Measurements from ENCODE around the gene NR4A1. TPM values are rescaled to one million over a fixed set of nuclear protein-coding genes. Genes with fewer than 3 reads are reported as not detected.
A peak's percentile ranks its signal among the peaks of the same experiment; 100 is the strongest.

Gene NR4A1
- total and polyA plus RNA-seq, 9 of the 15 experiments (the other 6 are each of a cell fraction or from before 2014, with no cell fraction given) = 0.07 to 4.7 (median 1.9) TPM; not detected in 1

- H3K9ac ChIP-seq (ENCODE audit: insufficient read depth in 1 of 2, low read depth in 2 of 2, low read length in 2 of 2) = peak overlapping the region in 1 of 2 experiments; percentile 39; a peak in 1 of 4 replicates
- H3K36me3 ChIP-seq (ENCODE audit: control insufficient read depth, insufficient read depth, low read length) = no peaks in the 10 kb centered on the region
- DNase-seq (ENCODE audit: extremely low read depth in 1 of 4, low spot score in 3 of 4) = no peak
- H2AFZ ChIP-seq (ENCODE audit: low read depth, low read length) = no peak overlapping the region
- H3K9me3 ChIP-seq (replicated peaks; ENCODE audit: control insufficient read depth, insufficient read depth, low read depth, low read length) = no peaks in the 10 kb centered on the region
- H3K27me3 ChIP-seq (ENCODE audit: control insufficient read depth in 2 of 2, insufficient read depth in 2 of 2, low read length in 2 of 2) = no peaks in the 10 kb centered on the region
- ChIA-PET CTCF (ENCODE audit: low intra/inter-chr PET ratio) (no interaction called here), POLR2A (interaction anchor here (0.7 kb wide), 1 partner anchor 76 kb away, joined by 5 read pairs; no protein-coding TSS in a partner anchor)
- no peak overlapping the region for H3K4me2 ChIP-seq (ENCODE audit: insufficient read depth, low read length)
- TF ChIP-seq SRSF7 (optimal IDR thresholded peaks at IDR 0.05; ENCODE audit: low read depth, low read length) = no peak
- no peak for TF ChIP-seq ZFX (CRISPR knock-in tag; IDR thresholded peaks at IDR 0.05)
- no peaks in the 10 kb centered on the region for H3K9me1 ChIP-seq (ENCODE audit: control insufficient read depth, insufficient read depth, low read length)
- H3K4me3 ChIP-seq = no peak overlapping the region
- no peak overlapping the region for H3K27ac ChIP-seq (ENCODE audit: extremely low read depth, low read depth, low read length)
- FAIRE-seq = no peak
- intact Hi-C loops (cut with micrococcal nuclease) = no loop called here
- no peaks in the 10 kb centered on the region for H4K20me1 ChIP-seq (replicated peaks; ENCODE audit: control insufficient read depth, insufficient read depth, low read length)
- ATAC-seq = no peak
- H3K79me2 ChIP-seq (ENCODE audit: control insufficient read depth, insufficient read depth, low read length) = no peaks in the 10 kb centered on the region
- 62% methylated on average over 6 of the region's 7 CpGs for WGBS (ENCODE audit: insufficient coverage, low coverage, missing lambda C conversion rate)
- no TSS peak for BruUV-seq (replicated peaks)
- in situ Hi-C loops (cut with MboI) = no loop called here
- H3K4me1 ChIP-seq (replicated peaks in 1 of 2; ENCODE audit: control insufficient read depth in 2 of 2, insufficient read depth in 2 of 2, low read length in 2 of 2) = peaks cover 15 to 40% of the 10 kb centered on the region in 2 experiments
Measured at GRCh38 chr12:52046859-52047258, 4.4 kb upstream of the NR4A1 start.

- H3K27ac ChIP-seq (ENCODE audit: extremely low read depth, low read depth, low read length) = no peak overlapping the region
- in situ Hi-C loops (cut with MboI) = no loop called here
Measured at GRCh38 chr12:52049286-52049685, 2.0 kb upstream of the NR4A1 start.

More at GRCh38 chr12:52049286-52049685, 2.0 kb upstream of the NR4A1 start:
- WGBS (ENCODE audit: insufficient coverage, low coverage, missing lambda C conversion rate) = 29% methylated on average over 4 of the region's 4 CpGs
- ChIA-PET CTCF (ENCODE audit: low intra/inter-chr PET ratio) (no interaction called here), POLR2A (interaction anchor here (1.0 kb wide), 1 partner anchor 22 kb away, joined by 3 read pairs; no protein-coding TSS in a partner anchor)
- Histone ChIP-seq H3K9me1 (ENCODE audit: control insufficient read depth, insufficient read depth, low read length) (no peaks in the 10 kb centered on the region), H3K4me3 (no peak overlapping the region), H3K27me3 (ENCODE audit: control insufficient read depth in 2 of 2, insufficient read depth in 2 of 2, low read length in 2 of 2) (no peaks in the 10 kb centered on the region), H3K4me2 (ENCODE audit: insufficient read depth, low read length) (no peak overlapping the region), H3K9ac (ENCODE audit: insufficient read depth in 1 of 2, low read depth in 2 of 2, low read length in 2 of 2) (no peak overlapping the region), H3K9me3 (replicated peaks; ENCODE audit: control insufficient read depth, insufficient read depth, low read depth, low read length) (no peaks in the 10 kb centered on the region), H2AFZ (ENCODE audit: low read depth, low read length) (no peak overlapping the region), H3K79me2 (ENCODE audit: control insufficient read depth, insufficient read depth, low read length) (no peaks in the 10 kb centered on the region), H4K20me1 (replicated peaks; ENCODE audit: control insufficient read depth, insufficient read depth, low read length) (peaks cover 6% of the 10 kb centered on the region; the same call in 1 of the 2 replicates), H3K4me1 (replicated peaks in 1 of 2; ENCODE audit: control insufficient read depth in 2 of 2, insufficient read depth in 2 of 2, low read length in 2 of 2) (peaks cover 23 to 43% of the 10 kb centered on the region in 2 experiments), H3K36me3 (ENCODE audit: control insufficient read depth, insufficient read depth, low read length) (no peaks in the 10 kb centered on the region)
- FAIRE-seq (no peak), DNase-seq (ENCODE audit: extremely low read depth in 1 of 4, low spot score in 3 of 4) (no peak), ATAC-seq (no peak)
- BruUV-seq (replicated peaks) = no TSS peak
- intact Hi-C loops (cut with micrococcal nuclease) = no loop called here
- TF ChIP-seq ZNF134 (CRISPR knock-in tag; conservative IDR thresholded peaks at IDR 0.05) (no peak), EHMT2 (IDR thresholded peaks at IDR 0.05) (no peak), ZNF224 (CRISPR knock-in tag; IDR thresholded peaks at IDR 0.05) (no peak), TAF9B (IDR thresholded peaks at IDR 0.05; ENCODE audit: partially characterized antibody) (no peak), BRCA1 (IDR thresholded peaks at IDR 0.05) (no peak), BRCA1 (CRISPR knock-in tag; IDR thresholded peaks at IDR 0.05) (no peak), KDM1A (IDR thresholded peaks at IDR 0.05) (no peak), CTCF (IDR thresholded peaks at IDR 0.05 in 2 of 3, conservative IDR thresholded peaks at IDR 0.05 in 1 of 3; ENCODE audit: insufficient read depth in 2 of 3, low read depth in 1 of 3, low read length in 3 of 3) (no peak), SPI1 (IDR thresholded peaks at IDR 0.05; ENCODE audit: borderline replicate concordance, low read depth, low read length) (no peak)

Measured in K562 (cell line).